Skeletal muscle tissue (tissue), 4 donors: ENCODE data around the gene NPAS3. TPM values are rescaled to one million over a fixed set of nuclear protein-coding genes. Genes with fewer than 3 reads are reported as not detected.

Experiments
- H3K27ac ChIP-seq: one replicate; pipeline ENCODE4 v1.7.0; 2013; ENCODE audit warnings: mild to moderate bottlenecking, low read depth, low read length, inconsistent platforms
- H3K27me3 ChIP-seq, 3 donors: one replicate each; pipeline ENCODE4 v1.7.0; 2013; ENCODE audit warnings: low read length in 3 of 3; ENCODE audit not compliant: control insufficient read depth in 3 of 3, insufficient read depth in 3 of 3
- H3K36me3 ChIP-seq, 3 donors: one replicate each; pipeline ENCODE4 v1.7.0; 2013; ENCODE audit warnings: low read length in 3 of 3; ENCODE audit not compliant: control insufficient read depth in 3 of 3, insufficient read depth in 3 of 3
- H3K4me1 ChIP-seq, 3 donors: one replicate each; pipeline ENCODE4 v1.7.0; 2013; ENCODE audit warnings: low read length in 3 of 3, mild to moderate bottlenecking in 3 of 3; ENCODE audit not compliant: control insufficient read depth in 3 of 3, insufficient read depth in 3 of 3
- H3K4me3 ChIP-seq, 3 donors: one replicate each; pipeline ENCODE4 v1.7.0; 2013; ENCODE audit warnings: low read length in 3 of 3
- H3K9ac ChIP-seq, 3 donors: one replicate each; pipeline ENCODE4 v1.7.0; 2013; ENCODE audit warnings: low read length in 3 of 3, mild to moderate bottlenecking in 3 of 3, moderate library complexity in 2 of 3, low read depth in 1 of 3
- H3K9me3 ChIP-seq, 3 donors: one replicate each; pipeline ENCODE4 v1.7.0; 2013; ENCODE audit warnings: low read length in 3 of 3; ENCODE audit not compliant: control insufficient read depth in 3 of 3
- total RNA-seq: library from RNA; depleted of rRNA; stranded (reverse); fragments of >200 nt; gene quantifications from one replicate; pipeline ENCODE4 v1.2.3, GENCODE V29; 2014
- donor health status: Osteomylitis.

The NPAS3 gene
- total RNA-seq, 1 donor from 2014 or later: 9.9 TPM

- H3K9me3 ChIP-seq: no peaks in the 10 kb centered on the region
- no peaks in the 10 kb centered on the region for H3K36me3 ChIP-seq
- H3K9ac ChIP-seq: no peak overlapping the region
- no peak overlapping the region for H3K4me3 ChIP-seq
- H3K27me3 ChIP-seq: no peaks in the 10 kb centered on the region
- no peak overlapping the region for H3K27ac ChIP-seq
- peaks cover 0 to 2% (median 0%) of the 10 kb centered on the region in 3 donors for H3K4me1 ChIP-seq
These were observed 544.4 kb downstream of the NPAS3 start for GRCh38 chr14:33483110-33483509.

GRCh38 chr14:33483541-33483940, 544.9 kb downstream of the NPAS3 start:
- Histone ChIP-seq H3K27ac (no peak overlapping the region), H3K4me3 (no peak overlapping the region), H3K4me1 (peaks cover 0 to 2% (median 0%) of the 10 kb centered on the region in 3 donors), H3K9ac (no peak overlapping the region), H3K27me3 (no peaks in the 10 kb centered on the region), H3K9me3 (no peaks in the 10 kb centered on the region), H3K36me3 (no peaks in the 10 kb centered on the region)

- no peak overlapping the region for H3K9ac ChIP-seq
- no peaks in the 10 kb centered on the region for H3K36me3 ChIP-seq
- peaks cover 0 to 2% (median 0%) of the 10 kb centered on the region in 3 donors for H3K4me1 ChIP-seq
- H3K27ac ChIP-seq: no peak overlapping the region
- no peak overlapping the region for H3K4me3 ChIP-seq
- no peaks in the 10 kb centered on the region for H3K9me3 ChIP-seq
- H3K27me3 ChIP-seq: no peaks in the 10 kb centered on the region
These were observed 545.6 kb downstream of the NPAS3 start for GRCh38 chr14:33484264-33484663.

- Histone ChIP-seq H3K9ac (no peak overlapping the region), H3K4me3 (no peak overlapping the region), H3K27me3 (no peaks in the 10 kb centered on the region), H3K27ac (no peak overlapping the region), H3K4me1 (peaks cover 0 to 2% (median 0%) of the 10 kb centered on the region in 3 donors), H3K9me3 (no peaks in the 10 kb centered on the region), H3K36me3 (no peaks in the 10 kb centered on the region)
These were observed 547.7 kb downstream of the NPAS3 start for GRCh38 chr14:33486332-33486890.

- H3K27me3 ChIP-seq: no peaks in the 10 kb centered on the region
- no peaks in the 10 kb centered on the region for H3K9me3 ChIP-seq
- H3K9ac ChIP-seq: no peak overlapping the region
- H3K36me3 ChIP-seq: no peaks in the 10 kb centered on the region
- peaks cover 0 to 2% (median 0%) of the 10 kb centered on the region in 3 donors for H3K4me1 ChIP-seq
- H3K4me3 ChIP-seq: no peak overlapping the region
- no peak overlapping the region for H3K27ac ChIP-seq
These were observed 549.9 kb downstream of the NPAS3 start for GRCh38 chr14:33488582-33488981.

- H3K27ac ChIP-seq: no peak overlapping the region
- H3K27me3 ChIP-seq: no peaks in the 10 kb centered on the region
- H3K4me1 ChIP-seq: no peaks in the 10 kb centered on the region
- H3K9me3 ChIP-seq: peaks cover 0 to 2% (median 0%) of the 10 kb centered on the region in 3 donors
- H3K36me3 ChIP-seq: no peaks in the 10 kb centered on the region
- H3K4me3 ChIP-seq: no peak overlapping the region
- H3K9ac ChIP-seq: no peak overlapping the region
These were observed 551.9 kb downstream of the NPAS3 start for GRCh38 chr14:33490555-33490954.

GRCh38 chr14:33491112-33491511, 552.4 kb downstream of the NPAS3 start:
- H3K9ac ChIP-seq: no peak overlapping the region
- H3K36me3 ChIP-seq: no peaks in the 10 kb centered on the region
- no peaks in the 10 kb centered on the region for H3K4me1 ChIP-seq
- H3K27me3 ChIP-seq: no peaks in the 10 kb centered on the region
- no peak overlapping the region for H3K4me3 ChIP-seq
- peaks cover 0 to 2% (median 0%) of the 10 kb centered on the region in 3 donors for H3K9me3 ChIP-seq
- H3K27ac ChIP-seq: no peak overlapping the region

GRCh38 chr14:33492491-33492890, 553.8 kb downstream of the NPAS3 start:
- no peak overlapping the region for H3K4me3 ChIP-seq
- peaks cover 0 to 2% (median 0%) of the 10 kb centered on the region in 3 donors for H3K9me3 ChIP-seq
- H3K36me3 ChIP-seq: no peaks in the 10 kb centered on the region
- H3K27ac ChIP-seq: no peak overlapping the region
- no peak overlapping the region for H3K9ac ChIP-seq
- H3K4me1 ChIP-seq: no peaks in the 10 kb centered on the region
- no peaks in the 10 kb centered on the region for H3K27me3 ChIP-seq

GRCh38 chr14:33493266-33493665, 554.6 kb downstream of the NPAS3 start:
- Histone ChIP-seq H3K27me3 (no peaks in the 10 kb centered on the region), H3K4me1 (no peaks in the 10 kb centered on the region), H3K27ac (no peak overlapping the region), H3K36me3 (no peaks in the 10 kb centered on the region), H3K9ac (no peak overlapping the region), H3K4me3 (no peak overlapping the region), H3K9me3 (peaks cover 0 to 2% (median 0%) of the 10 kb centered on the region in 3 donors)

GRCh38 chr14:33493990-33494389, 555.3 kb downstream of the NPAS3 start:
- no peaks in the 10 kb centered on the region for H3K4me1 ChIP-seq
- H3K9me3 ChIP-seq: peaks cover 0 to 2% (median 0%) of the 10 kb centered on the region in 3 donors
- H3K27me3 ChIP-seq: no peaks in the 10 kb centered on the region
- no peaks in the 10 kb centered on the region for H3K36me3 ChIP-seq
- H3K4me3 ChIP-seq: no peak overlapping the region
- H3K27ac ChIP-seq: no peak overlapping the region
- no peak overlapping the region for H3K9ac ChIP-seq
